ENCODE results near the gene USP24. TPM values are rescaled to one million over a fixed set of nuclear protein-coding genes. Genes with fewer than 3 reads are reported as not detected.
A peak's percentile ranks its signal among the peaks of the same experiment; 100 is the strongest.

The USP24 gene
- polyA plus RNA-seq, 1 donor (not counting 4 experiments of a cell fraction or from before 2014, with no cell fraction given), result 22.5 TPM

DNA sequence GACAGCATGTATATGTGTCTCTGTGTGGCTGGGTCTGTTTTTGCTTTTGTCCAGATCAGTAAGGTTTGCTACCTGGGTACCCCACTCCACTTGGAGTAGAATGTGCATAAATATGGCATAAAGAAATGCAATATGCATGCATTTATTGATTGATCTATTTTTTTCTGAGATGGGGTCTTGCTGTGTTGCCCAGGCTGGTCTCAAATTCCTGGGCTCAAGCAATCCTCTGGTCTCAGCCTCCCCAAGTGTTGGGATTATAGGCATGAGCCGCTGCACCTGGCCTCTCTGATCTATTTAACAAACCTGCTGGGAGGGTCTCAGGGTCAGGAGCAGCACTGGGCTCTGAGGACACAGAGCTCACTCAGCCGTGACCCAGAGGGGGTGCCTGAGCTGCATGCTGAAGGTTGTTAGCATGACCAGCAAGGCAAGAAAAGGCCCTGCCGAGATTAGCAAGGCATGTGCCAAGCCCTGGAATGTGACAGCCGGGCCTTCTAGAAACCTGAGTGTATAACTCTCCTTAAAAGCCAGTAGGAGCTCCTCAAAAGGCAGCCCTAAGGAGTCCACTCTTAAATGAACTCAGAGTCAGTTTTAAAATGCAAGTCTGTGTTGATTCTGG lies 153.3 kb downstream of the USP24 start:
- H2AFZ ChIP-seq (ENCODE audit: control insufficient read depth, low read length), result no peak overlapping the region
- no peak overlapping the region for H3K4me3 ChIP-seq (ENCODE audit: control insufficient read depth in 2 of 3, extremely low read depth in 1 of 3, insufficient read depth in 2 of 3, low read depth in 1 of 3, low read length in 3 of 3)
- no peaks in the 10 kb centered on the region for H3K9me1 ChIP-seq (ENCODE audit: control insufficient read depth, extremely low read depth, insufficient read depth, low read length)
- FAIRE-seq (no peak), DNase-seq (ENCODE audit: low read depth, low spot score) (no peak)
- H3K9me3 ChIP-seq (ENCODE audit: control insufficient read depth, low read depth, low read length), result no peaks in the 10 kb centered on the region
- no peak overlapping the region for H3K27ac ChIP-seq (ENCODE audit: control insufficient read depth, insufficient read depth, low read length)
- H3K4me1 ChIP-seq (ENCODE audit: control insufficient read depth, extremely low read depth, insufficient read depth, low read length), result peaks cover 18% of the 10 kb centered on the region
- H3K4me2 ChIP-seq (ENCODE audit: control insufficient read depth, extremely low read depth, insufficient read depth, low read depth, low read length), result no peak overlapping the region
- H3K27me3 ChIP-seq (ENCODE audit: control insufficient read depth, extremely low read depth, insufficient read depth, low read length), result no peaks in the 10 kb centered on the region
- H3K9ac ChIP-seq (ENCODE audit: control insufficient read depth, extremely low read depth, insufficient read depth, low read length), result no peak overlapping the region
- TF ChIP-seq EZH2 (IDR thresholded peaks at IDR 0.05; ENCODE audit: low read length) (no peak), CTCF (optimal IDR thresholded peaks at IDR 0.05 in 1 of 3, IDR thresholded peaks at IDR 0.05 in 1 of 3, conservative IDR thresholded peaks at IDR 0.05 in 1 of 3; ENCODE audit: extremely low read depth in 1 of 3, insufficient read depth in 2 of 3, low read length in 3 of 3) (no peak)
- peaks cover 7% of the 10 kb centered on the region for H4K20me1 ChIP-seq (ENCODE audit: control insufficient read depth, extremely low read depth, insufficient read depth, low read length)
- H3K36me3 ChIP-seq (ENCODE audit: control insufficient read depth in 2 of 2, extremely low read depth in 1 of 2, insufficient read depth in 2 of 2, low read length in 2 of 2), result peaks cover 55 to 72% of the 10 kb centered on the region in 2 experiments
- dilution Hi-C loops (cut with MboI; ENCODE audit: extremely low pct_ligation_motif_present, low sequenced_read_pairs), result no loop called here
- peaks cover 12% of the 10 kb centered on the region for H3K79me2 ChIP-seq (ENCODE audit: control insufficient read depth, insufficient read depth, low read length)

DNA sequence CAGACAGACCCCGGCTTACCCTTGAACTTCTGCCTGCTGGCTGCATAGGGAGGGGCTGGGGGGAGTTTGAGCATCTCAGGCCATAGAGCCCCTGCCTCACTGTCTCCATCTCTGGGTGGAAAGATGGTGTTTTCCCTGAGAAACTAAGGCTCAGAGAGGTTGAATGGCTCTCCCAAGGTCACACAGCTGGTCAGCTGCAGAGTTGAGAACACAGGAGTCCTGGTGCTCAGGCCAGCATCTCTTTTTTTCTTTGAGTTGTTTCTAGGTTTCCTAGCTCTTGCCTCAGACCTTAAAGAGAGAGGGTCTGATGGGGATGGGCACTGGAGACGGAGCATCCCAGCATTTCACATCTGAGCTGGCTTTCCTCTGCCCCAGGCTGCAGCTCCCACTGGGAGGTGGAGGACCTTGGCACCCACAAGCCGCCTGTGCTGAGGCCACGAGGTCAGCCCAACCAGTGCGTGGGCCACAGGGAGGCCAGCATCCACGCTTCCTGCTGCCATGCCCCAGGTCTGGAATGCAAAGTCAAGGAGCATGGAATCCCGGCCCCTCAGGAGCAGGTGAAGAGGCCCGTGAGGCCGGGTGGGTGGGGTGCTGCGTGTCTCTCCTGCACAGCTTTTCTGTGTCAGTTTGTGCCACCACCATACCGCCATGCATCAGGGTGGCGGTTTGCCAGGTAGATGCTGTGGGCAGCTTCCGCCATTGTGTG lies 154.0 kb downstream of the USP24 start:
- H3K27ac ChIP-seq (ENCODE audit: control insufficient read depth, insufficient read depth, low read length), result peak overlapping the region; percentile 13
- no peaks in the 10 kb centered on the region for H3K27me3 ChIP-seq (ENCODE audit: control insufficient read depth, extremely low read depth, insufficient read depth, low read length)
- no peak overlapping the region for H2AFZ ChIP-seq (ENCODE audit: control insufficient read depth, low read length)
- DNase-seq (ENCODE audit: low read depth, low spot score) (no peak), FAIRE-seq (no peak)
- TF ChIP-seq CTCF (optimal IDR thresholded peaks at IDR 0.05 in 1 of 3, IDR thresholded peaks at IDR 0.05 in 1 of 3, conservative IDR thresholded peaks at IDR 0.05 in 1 of 3; ENCODE audit: extremely low read depth in 1 of 3, insufficient read depth in 2 of 3, low read length in 3 of 3), result no peak
- TF ChIP-seq EZH2 (IDR thresholded peaks at IDR 0.05; ENCODE audit: low read length), result no peak
- H3K9me1 ChIP-seq (ENCODE audit: control insufficient read depth, extremely low read depth, insufficient read depth, low read length), result no peaks in the 10 kb centered on the region
- H3K4me3 ChIP-seq (ENCODE audit: control insufficient read depth in 2 of 3, extremely low read depth in 1 of 3, insufficient read depth in 2 of 3, low read depth in 1 of 3, low read length in 3 of 3), result no peak overlapping the region
- H4K20me1 ChIP-seq (ENCODE audit: control insufficient read depth, extremely low read depth, insufficient read depth, low read length), result peaks cover 5% of the 10 kb centered on the region
- peaks cover 18% of the 10 kb centered on the region for H3K4me1 ChIP-seq (ENCODE audit: control insufficient read depth, extremely low read depth, insufficient read depth, low read length)
- H3K9me3 ChIP-seq (ENCODE audit: control insufficient read depth, low read depth, low read length), result no peaks in the 10 kb centered on the region
- dilution Hi-C loops (cut with MboI; ENCODE audit: extremely low pct_ligation_motif_present, low sequenced_read_pairs), result no loop called here
- peaks cover 60 to 73% of the 10 kb centered on the region in 2 experiments for H3K36me3 ChIP-seq (ENCODE audit: control insufficient read depth in 2 of 2, extremely low read depth in 1 of 2, insufficient read depth in 2 of 2, low read length in 2 of 2)
- H3K9ac ChIP-seq (ENCODE audit: control insufficient read depth, extremely low read depth, insufficient read depth, low read length), result no peak overlapping the region
- H3K79me2 ChIP-seq (ENCODE audit: control insufficient read depth, insufficient read depth, low read length), result peaks cover 16% of the 10 kb centered on the region
- H3K4me2 ChIP-seq (ENCODE audit: control insufficient read depth, extremely low read depth, insufficient read depth, low read depth, low read length), result no peak overlapping the region

Data from keratinocyte (primary cell).